T-helper 1 cell treated with Interleukin-12 subunit alpha and Interleukin-12 subunit beta and Interleukin-4 antibody, amounts not matched to agents 30 ng/mL and 1 ng/mL, for 36 hours (primary cell): ENCODE data around the gene METTL8. TPM values are rescaled to one million over a fixed set of nuclear protein-coding genes. Genes with fewer than 3 reads are reported as not detected.

ENCODE experiments used
- intact Hi-C: fragments of 100-400 bp; cut with micrococcal nuclease; formaldehyde crosslinking; loops from one replicate; pipeline ENCODE4 v1.15.1; 2024
- total RNA-seq: library from RNA; stranded (reverse); gene quantifications from 2 replicates; pipeline ENCODE4 v1.2.3, GENCODE V29; 2022

Gene METTL8
- total RNA-seq, 1 donor from 2014 or later: 19.8 TPM

DNA sequence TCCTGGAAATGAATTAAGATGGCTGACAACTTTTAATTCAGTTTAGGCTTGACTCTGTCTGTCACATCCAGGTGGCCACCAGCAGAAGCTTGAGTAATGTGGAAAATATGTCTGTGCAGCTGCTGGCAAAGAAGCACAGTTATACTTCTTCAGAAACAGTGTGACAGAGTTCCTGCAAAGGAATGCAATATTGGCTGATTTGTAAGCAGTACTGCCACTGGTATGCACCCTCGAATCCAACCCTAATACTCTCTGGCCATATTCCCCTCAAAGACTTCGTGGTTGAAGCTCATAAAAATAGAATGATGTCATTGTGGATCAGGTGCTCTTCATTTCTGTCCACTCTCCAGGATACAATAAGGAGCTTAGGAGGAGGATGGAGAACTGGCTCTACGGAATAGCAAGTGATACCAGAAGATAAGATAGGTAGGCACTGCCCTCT, 86.2 kb downstream of the METTL8 start:
- intact Hi-C loops: no loop called here

DNA sequence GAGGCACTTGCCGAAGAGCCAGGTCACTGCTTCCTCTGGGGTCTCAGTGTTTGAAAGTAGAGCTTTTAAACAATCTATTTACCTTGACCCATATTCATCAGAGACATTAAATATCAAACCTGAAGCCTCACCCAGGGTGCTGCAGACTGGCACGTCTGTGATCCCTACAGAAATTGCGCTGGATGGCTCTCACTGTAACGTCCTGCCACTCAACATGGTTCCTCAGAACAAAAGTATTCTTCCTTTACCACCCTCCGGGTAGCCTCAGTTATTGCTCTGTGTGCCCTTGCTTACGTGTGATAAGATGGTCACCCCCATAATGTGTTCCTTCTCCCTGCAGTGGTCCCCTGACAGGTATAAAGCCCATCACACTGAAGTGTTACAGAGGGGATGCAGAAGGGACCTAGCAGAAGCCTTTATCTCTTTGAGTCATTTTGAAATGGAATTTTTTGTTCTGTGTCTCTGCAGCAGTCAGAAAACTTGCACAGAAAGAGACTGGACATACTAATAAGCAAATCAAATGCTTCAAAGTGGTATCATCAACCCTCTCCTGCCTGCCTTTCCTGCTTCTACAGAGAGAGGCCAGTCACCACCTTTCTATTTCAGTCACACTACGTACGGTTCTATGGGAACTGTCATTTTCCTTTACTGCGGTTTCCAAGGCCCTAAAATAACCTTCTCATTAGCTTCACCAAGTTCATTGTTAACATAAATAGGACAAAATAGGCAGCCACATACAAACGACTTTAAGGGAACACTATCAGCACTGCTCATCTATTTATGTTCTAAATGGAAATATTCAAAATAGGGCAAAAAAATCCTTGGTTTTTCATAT, 86.8 kb downstream of the METTL8 start:
- intact Hi-C loops: no loop called here

DNA sequence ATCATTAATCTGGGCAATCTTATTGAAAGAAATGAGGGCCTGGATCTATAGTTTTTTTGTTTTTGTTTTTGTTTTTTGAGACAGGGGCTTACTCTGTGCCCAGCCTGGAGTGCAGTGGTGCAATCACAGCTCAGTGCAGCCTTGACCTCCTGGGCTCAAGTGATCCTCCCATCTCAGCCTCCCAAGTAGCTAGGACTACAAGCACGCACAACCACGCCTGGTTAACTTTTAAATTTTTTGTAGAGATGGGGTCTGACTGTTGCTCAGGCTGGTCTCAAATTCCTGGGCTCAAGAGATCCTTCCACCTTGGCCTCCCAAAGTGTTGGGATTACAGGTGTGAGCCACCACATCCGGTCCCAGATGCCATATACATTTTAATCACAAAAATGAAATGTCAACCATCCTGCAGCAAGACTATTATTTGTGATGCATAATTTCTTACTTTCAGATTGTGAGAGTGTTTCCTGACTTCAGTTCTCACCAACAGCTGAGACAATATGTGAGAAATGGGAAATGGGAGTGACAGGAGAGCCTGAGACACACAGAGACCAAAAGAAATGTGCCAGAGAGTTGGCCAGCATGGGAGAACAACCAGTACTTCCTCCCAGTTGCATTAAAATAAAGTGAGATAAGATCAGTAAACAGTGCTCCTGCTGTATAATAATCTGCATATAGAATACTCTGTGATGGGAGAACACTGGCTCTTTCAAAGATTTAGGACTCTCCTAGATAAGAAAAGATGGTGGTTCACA, 87.6 kb downstream of the METTL8 start:
- intact Hi-C loops: no loop called here

DNA sequence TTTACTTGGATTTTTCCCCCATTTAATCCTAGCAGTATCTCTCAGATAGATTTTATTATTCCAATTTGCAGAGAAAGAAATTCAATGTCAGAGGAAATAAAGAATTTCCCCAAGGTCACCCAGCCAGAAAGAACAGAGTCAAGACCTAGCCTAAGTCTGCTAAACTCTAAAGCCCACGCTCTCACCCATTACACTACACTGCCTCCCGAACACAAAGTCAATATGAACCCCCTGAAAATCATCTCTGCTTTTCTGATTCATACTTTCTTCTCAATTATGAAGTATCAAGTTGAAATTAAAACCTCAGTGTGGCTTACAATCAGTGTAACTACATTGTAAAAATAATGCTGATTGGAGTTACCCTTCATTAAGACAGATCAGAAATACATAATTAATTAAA, 89.6 kb downstream of the METTL8 start:
- intact Hi-C loops: no loop called here

DNA sequence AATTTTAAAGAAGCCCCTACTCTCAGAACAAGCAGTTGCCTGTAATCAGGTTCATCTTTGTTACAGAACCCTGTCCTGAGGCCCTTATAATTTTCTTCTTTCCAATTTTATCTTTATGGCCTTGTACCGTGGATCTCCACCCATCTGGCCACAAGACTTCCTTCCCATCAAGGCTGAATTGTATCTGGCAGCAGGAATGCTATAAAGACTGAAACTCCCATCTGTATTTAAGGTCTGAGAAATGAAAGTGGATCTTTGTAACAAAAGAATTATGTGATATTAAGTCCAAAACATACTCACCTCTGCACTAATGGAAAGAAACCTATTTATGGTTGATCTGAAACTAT, 91.8 kb downstream of the METTL8 start:
- intact Hi-C loops: no loop called here

DNA sequence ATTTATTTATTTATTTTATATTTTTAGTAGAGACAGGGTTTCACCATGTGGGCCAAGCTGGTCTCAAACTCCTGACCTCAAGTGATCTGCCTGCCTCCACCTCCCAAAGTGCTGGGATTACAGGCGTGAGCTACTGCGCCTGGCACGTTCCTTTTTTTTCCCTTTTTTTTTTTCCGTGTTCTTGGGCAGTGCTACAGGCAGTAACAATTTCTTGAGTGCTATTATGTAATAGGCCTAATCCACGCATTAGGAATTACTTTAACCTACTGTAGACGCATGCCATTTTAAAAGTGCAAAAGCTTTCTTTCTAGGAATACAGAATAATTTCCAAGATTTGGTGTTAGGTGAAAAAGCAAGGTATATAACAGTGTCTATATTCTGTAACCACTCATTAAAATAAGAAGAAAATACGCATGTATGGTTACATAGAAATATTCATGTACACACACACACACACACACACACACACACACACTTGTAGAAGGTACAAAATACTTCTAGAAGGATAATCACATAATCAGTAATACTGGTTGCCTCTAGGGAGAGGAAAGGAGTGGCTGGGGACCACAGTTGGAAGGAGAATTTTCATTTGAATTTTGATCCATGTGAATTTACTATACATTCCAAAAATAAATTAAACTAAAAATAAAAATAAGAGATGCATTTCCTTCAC, 92.3 kb downstream of the METTL8 start:
- intact Hi-C loops: no loop called here

DNA sequence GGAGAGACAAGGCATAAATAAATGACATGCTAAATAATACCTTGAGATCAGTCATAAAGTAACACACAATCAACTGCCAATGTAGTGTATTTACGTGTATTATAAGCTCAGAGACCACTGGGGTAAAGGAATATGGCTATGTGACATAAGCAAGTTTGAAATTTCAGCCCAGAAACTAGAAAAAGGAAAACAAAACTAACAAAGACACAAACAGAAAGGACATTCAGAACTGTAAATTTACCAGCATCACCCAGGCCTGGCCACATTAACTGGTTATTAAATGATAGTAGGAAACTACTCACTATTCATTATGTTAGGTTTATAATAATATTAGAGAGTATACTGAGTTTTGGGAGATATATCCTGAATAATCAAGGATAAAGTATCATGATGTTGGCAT, 98.8 kb downstream of the METTL8 start:
- intact Hi-C loops: no loop called here

DNA sequence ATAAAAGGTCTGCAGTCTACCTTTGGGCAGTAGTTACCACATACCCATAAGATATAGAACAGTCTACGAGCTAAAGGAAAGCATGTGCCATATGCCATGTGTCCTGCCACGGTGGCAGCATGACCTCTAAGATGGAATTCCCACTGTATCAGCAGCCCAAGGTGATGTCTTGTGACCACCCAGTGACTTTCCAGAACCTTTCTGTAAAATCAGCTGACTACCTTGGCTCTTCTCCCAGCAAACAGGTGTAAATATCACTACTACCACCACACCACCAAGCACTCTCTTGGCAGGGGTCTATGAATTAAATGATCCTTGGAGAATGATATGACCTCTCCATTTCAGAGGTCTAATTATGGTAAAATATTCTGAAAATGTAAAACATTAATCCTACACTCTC, 99.6 kb downstream of the METTL8 start:
- intact Hi-C loops: no loop called here

DNA sequence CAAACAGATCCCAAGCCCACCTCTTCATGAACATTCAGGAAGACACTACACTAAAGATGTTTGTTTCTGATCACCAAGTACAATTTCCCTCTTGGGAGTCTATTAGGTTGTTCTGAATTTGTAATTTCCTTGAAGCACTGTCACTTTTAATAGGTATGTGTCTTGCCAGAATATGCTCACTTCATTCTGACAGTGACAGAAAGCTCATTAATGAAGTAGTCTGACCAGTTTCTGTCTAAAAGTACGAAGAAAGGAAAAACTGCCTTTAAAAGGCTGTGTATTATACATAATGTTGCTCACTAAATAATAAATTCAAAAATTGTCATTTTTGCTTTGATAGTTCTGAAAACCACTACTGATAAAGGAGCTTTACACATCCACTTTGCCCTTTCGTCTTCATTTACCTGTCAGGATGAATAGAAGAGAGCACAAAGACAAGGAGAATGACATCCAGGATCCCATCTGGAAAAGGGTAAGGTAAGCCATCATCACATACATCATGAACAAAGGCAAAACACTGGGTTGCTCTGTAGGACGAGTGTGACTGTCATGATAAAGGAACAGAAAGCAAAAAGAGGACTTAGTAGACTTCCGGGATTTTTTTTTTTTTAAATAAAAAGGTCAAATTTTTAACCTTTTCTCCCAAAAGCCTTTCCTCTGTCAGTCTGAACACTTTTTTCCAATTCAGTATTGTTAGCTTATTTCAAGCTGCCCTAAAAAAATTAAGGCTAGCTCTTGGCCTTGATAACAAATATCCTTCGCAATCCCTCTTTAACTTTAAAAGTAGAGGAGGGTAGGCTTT, 103.4 kb downstream of the METTL8 start:
- intact Hi-C loops: no loop called here

DNA sequence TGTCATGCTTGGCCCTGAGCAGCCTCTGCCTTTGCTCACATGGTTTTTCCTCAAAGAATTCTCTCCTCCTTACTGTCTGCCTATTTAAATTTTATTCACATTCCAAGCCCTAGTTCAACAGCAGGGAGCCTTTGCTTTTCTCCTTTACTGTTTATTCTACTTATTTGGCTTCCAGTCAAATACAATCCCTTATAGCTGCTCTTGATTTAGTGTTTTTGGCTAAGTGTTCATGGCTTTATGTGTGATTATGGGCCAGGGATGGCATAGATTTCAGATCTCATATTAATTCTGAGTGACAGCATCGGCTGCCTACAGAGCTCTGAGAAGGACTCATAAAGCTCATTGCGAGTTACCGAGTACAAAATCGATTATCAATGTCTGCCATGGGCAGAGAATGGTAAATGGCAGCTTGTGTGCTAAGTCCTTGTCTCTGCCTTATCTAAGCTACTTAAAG, 106.7 kb downstream of the METTL8 start:
- intact Hi-C loops: loop anchor here (1.0 to 10.0 kb wide), 2 partner anchors 8 to 352 kb away; no protein-coding TSS in a partner anchor

DNA sequence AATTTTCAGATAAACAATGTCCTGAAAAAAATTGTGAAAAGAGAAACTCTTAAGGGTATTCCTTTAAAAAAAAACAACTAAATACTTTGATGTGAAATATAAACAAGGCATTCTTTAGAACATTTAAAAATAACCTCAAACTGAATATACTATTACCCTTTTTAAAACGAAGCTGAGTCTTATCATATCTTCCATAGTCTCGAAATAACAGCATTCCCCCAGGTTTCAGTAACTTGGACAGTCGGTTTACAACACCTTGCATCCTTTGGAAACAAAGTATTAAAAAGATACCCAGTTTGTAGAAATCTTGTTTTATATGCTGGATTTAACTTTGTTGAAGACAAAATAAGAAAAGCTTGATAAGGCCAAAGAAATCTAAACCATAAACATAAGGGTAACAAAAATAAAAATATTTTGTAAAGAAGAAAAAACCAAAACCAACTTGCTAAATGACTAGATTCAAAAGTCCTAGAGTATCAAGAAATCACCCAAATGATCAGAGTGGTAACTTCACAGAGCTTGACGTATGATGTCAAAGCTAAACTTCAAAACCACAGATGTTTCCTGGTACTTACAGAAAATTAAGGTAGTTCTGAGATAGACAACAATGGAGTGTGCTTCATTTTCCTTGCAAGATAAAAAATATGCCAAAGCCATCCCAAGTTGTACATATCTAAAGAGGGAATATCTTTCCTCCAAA, 107.8 kb downstream of the METTL8 start:
- intact Hi-C loops: loop anchor here (10.0 kb wide), 1 partner anchor 351 kb away; no protein-coding TSS in a partner anchor

DNA sequence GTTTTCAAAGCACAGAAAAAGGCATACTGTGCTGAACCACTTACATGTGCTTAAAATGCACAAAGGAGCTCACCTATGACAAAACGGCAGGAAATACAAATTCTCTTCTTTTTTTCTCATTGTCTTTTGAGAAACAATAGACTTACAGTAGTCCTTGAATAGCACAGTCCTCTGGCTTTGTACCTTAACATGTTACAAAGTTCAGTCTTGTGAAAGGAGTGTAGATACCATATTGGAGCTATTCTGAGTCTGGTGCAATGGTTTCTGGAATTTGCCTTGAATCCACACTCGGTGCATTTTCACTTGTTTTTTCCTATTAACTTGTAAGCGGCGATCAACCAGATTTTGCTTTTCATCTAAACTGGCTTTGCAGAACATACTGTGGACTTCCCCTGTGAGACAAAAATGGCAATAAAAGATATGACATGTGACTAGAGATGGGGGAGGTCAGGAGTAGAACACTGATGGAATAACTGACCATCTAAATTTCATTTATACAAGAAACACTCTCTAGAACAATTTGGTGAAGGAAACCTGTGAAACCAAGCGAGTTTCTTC, 109.7 kb downstream of the METTL8 start:
- intact Hi-C loops: loop anchor here (10.0 kb wide), 1 partner anchor 349 kb away; no protein-coding TSS in a partner anchor

DNA sequence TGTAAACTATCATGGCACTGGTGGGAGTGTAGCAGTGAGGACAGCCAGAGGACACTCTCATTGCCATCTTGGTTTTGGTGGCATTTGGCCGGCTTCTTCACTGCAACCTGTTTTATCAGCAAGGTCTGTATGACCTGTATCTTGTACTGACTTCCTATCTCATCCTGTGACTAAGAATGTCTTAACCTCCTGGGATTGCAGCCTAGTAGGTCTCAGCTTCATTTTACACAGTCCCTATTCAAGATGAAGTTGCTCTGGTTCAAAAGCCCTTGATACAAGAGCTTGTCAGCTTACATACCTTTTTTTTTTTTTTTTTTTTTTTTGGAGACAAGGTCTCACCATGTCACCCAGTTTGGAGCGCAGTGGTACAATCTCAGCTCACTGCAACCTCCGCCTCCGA, 110.9 kb downstream of the METTL8 start:
- intact Hi-C loops: loop anchor here (10.0 kb wide), 1 partner anchor 348 kb away; no protein-coding TSS in a partner anchor

DNA sequence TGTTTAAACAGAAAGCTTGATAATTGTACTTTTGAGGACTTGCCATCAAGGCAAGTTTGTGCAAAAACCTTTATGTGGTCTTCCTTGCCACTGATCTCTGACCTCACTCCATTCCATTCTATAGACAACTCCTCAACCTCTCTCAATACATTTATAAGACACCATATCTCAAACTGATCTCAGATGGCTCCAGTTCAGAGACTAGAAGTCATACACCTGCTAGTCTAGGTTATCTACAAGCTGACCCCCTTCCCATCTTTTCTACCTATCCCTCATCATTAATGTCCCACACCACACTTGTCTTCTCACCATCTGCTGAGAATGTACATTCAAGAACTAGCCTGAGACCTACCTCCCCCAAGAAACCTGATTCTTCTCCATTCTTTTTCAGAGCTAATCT, 113.1 kb downstream of the METTL8 start:
- intact Hi-C loops: loop anchor here (10.0 kb wide), 1 partner anchor 346 kb away; no protein-coding TSS in a partner anchor

DNA sequence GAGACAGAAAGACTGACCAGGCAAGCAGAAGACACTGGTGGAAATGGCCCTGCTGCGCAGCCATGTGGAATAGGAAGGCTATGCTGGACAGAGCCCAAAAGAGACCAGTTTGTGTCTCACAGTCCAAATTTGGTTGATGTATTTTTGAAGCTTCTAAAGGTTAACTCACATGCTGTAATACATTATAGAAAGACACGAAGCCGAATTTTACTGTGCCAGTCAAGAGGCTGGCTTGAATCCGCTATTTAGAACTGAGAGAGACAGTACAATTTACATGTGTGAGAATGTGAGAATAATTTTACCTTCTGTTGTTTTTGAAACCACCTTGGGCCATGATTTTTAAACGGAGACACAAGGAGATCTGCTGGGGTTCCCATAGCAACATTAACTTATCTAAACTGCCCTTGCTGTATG, 113.6 kb downstream of the METTL8 start:
- intact Hi-C loops: loop anchor here (10.0 kb wide), 1 partner anchor 345 kb away; no protein-coding TSS in a partner anchor

DNA sequence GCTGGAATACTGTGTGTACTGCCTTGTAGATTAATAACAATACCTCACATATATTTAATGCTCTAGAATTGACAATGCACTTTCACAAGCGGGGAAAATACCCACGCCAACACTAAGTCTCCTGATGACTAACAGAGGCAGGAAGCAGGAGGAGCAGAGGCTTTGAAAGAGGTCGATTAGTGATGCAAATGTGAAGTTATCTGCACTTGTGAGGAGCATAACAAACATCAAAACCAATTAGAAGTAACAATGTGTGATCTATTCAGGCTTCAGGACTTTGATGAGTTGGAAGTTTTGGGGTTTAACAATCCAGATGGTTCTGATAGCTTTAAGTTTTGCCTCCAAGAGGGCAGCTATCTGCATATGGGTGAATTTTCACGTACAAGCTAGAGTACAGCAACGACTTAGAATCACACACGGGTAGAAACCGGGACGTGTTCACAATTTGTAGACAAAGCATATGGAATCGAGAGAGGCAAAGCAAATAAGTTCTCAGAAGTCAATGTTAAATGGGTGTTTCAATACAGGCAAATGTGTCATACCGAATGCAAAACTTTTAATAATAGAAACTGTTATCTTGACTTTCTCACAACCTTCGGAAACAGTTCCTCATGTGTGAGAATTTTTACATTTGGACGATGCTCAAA, 114.5 kb downstream of the METTL8 start:
- intact Hi-C loops: loop anchor here (1.0 to 5.0 kb wide), 9 partner anchors 8 to 390 kb away; partner anchors contain the start of genes DCAF17, GORASP2 and METTL8

DNA sequence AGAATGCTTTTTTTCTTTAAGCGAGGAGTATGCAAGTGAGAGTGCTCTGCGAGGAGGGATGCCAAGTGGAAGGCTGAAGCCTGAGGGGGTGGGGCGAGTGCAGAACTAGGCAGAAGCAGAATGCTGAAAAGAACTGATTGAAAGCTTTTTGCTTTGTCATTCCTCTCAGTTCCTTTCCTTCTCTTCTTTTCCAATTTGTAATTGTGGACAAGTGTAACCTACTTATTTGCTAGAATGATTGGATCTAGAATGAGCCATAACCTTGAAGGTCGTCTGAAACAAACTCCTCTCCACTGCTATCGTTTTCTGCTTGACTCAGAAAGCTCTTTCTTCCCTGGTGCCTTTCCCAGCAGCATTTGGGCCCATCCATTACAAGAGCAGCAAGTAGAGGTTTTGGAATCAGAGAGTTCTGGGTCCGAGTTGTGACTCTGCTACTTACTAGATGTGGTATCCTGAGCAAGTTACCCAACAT, 115.3 kb downstream of the METTL8 start:
- intact Hi-C loops: loop anchor here (2.0 to 5.0 kb wide), 6 partner anchors 70 to 390 kb away; partner anchors contain the start of genes DCAF17, GORASP2 and METTL8

DNA sequence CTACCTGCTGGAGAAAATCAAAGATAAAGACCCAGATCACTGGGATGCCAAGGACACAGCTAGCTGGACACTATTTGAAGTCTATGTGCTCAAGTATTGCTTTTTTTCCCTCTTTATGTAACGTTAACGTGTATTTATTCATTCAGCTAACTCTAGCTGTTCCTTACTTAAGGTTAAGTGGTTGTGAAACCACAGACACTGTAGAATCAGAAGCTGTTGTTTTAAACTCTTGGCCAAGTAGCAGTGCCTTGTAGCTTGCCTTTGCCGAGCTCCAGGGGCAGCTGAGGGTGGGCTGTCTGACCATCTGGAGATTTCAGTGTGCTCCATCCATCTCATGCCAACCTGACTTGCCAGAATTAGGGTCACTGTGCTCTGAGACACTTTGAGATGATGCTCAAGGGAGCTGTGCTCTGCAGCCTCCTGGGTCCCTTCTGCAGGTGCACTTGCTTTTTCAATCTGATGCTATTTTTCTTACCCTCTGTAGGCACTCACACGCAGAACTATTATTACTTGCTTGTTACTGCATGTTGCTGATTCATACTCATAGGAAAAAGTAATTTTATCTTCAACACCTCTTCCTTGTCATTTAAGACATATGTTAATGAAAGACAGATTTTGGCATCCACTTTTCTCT, 116.2 kb downstream of the METTL8 start:
- intact Hi-C loops: loop anchor here (2.0 to 5.0 kb wide), 6 partner anchors 69 to 389 kb away; partner anchors contain the start of genes DCAF17, GORASP2 and METTL8
